ENCODE results near the gene LCT. TPM values are rescaled to one million over a fixed set of nuclear protein-coding genes. Genes with fewer than 3 reads are reported as not detected.

Gene LCT
- total and polyA plus RNA-seq, 2 donors from 2014 or later = 0.19 TPM; not detected in 1

GRCh38 chr2:135851858-135852257 is 14.9 kb upstream of the LCT start:
- H3K9ac ChIP-seq (ENCODE audit: low read length in 3 of 3) = no peak overlapping the region
- no peak overlapping the region for H3K27ac ChIP-seq (ENCODE audit: low read depth in 2 of 2, low read length in 2 of 2)
- DNase-seq (no peak), FAIRE-seq (no peak)
- no peak overlapping the region for H3K4me3 ChIP-seq (ENCODE audit: low read length in 3 of 3)
- intact Hi-C loops (cut with DNase I) = no loop called here
- peaks cover 0 to 9% (median 7%) of the 10 kb centered on the region in 3 donors for H3K36me3 ChIP-seq (ENCODE audit: control insufficient read depth in 2 of 3, insufficient read depth in 3 of 3, low read length in 3 of 3)
- no peaks in the 10 kb centered on the region for H3K27me3 ChIP-seq (ENCODE audit: control insufficient read depth, insufficient read depth, low read length)
- no peak for TF ChIP-seq CTCF (IDR thresholded peaks at IDR 0.05; ENCODE audit: borderline replicate concordance, extremely low read depth, insufficient read depth)
- H3K4me1 ChIP-seq (ENCODE audit: control insufficient read depth in 2 of 3, insufficient read depth in 2 of 3, low read depth in 1 of 3, low read length in 3 of 3) = no peaks in the 10 kb centered on the region
- H3K9me3 ChIP-seq (ENCODE audit: control insufficient read depth in 2 of 3, insufficient read depth in 1 of 3, low read length in 3 of 3) = no peaks in the 10 kb centered on the region

DNA sequence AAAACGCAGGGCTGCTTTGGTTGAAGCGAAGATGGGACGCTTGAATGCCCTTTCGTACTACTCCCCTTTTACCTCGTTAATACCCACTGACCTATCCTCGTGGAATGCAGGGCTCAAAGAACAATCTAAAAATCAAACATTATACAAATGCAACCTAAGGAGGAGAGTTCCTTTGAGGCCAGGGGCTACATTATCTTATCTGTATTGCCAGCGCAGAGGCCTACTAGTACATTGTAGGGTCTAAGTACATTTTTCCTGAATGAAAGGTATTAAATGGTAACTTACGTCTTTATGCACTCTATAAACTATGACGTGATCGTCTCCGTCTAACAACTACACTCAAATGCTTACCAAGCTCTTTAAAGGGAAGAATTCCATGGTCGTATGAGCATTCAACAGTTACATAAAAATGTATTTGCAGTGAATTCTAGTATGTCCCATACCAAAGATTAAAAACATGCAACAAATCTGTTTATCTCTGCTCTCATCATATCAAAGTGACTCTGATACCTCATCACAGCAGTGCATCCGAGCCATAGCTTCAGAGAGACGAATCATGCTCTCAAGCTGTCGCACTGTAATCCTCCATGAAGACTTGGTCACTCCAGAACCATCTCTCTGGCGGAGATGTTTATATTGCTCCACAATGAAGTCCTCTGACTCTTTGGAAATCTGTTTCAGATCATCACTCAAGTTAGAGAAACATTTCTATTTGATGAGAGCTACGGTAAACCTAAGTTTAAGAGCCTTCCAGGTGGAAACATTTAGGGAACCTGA is 14.1 kb upstream of the LCT start:
- H3K9me3 ChIP-seq (ENCODE audit: control insufficient read depth in 2 of 3, insufficient read depth in 1 of 3, low read length in 3 of 3) = no peaks in the 10 kb centered on the region
- H3K27me3 ChIP-seq (ENCODE audit: control insufficient read depth, insufficient read depth, low read length) = no peaks in the 10 kb centered on the region
- H3K4me1 ChIP-seq (ENCODE audit: control insufficient read depth in 2 of 3, insufficient read depth in 2 of 3, low read depth in 1 of 3, low read length in 3 of 3) = no peaks in the 10 kb centered on the region
- no peak overlapping the region for H3K27ac ChIP-seq (ENCODE audit: low read depth in 2 of 2, low read length in 2 of 2)
- FAIRE-seq (no peak), DNase-seq (peak in 2 of 5 donors; percentile 33 to 52)
- TF ChIP-seq CTCF (IDR thresholded peaks at IDR 0.05; ENCODE audit: borderline replicate concordance, extremely low read depth, insufficient read depth) = no peak
- no peak overlapping the region for H3K9ac ChIP-seq (ENCODE audit: low read length in 3 of 3)
- intact Hi-C loops (cut with DNase I) = no loop called here
- peaks cover under 1 to 10% (median under 1%) of the 10 kb centered on the region in 3 donors for H3K36me3 ChIP-seq (ENCODE audit: control insufficient read depth in 2 of 3, insufficient read depth in 3 of 3, low read length in 3 of 3)
- H3K4me3 ChIP-seq (ENCODE audit: low read length in 3 of 3) = no peak overlapping the region

DNA sequence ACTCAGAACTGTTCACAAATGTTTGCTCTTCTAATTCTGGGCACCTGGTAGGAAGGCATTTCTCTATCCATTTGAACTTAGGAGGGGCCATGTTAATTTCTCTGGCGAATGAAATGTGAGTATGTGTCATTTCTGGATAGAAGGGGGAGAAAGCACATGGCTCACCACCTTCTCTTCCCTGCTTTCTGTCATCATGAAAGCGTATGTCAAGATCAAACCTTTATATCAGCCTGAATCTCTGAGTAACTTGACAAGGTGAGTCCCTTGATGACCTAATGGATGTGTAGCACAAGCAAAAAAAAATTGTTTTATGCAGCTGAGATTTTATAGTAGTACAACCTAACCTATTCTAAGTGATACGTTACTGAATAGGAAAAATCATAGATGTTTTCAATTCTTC is 12.1 kb upstream of the LCT start:
- Histone ChIP-seq H3K4me3 (ENCODE audit: low read length in 3 of 3) (no peak overlapping the region), H3K36me3 (ENCODE audit: control insufficient read depth in 2 of 3, insufficient read depth in 3 of 3, low read length in 3 of 3) (peaks cover 0 to 11% (median 3%) of the 10 kb centered on the region in 3 donors), H3K9ac (ENCODE audit: low read length in 3 of 3) (no peak overlapping the region), H3K4me1 (ENCODE audit: control insufficient read depth in 2 of 3, insufficient read depth in 2 of 3, low read depth in 1 of 3, low read length in 3 of 3) (no peaks in the 10 kb centered on the region), H3K27me3 (ENCODE audit: control insufficient read depth, insufficient read depth, low read length) (no peaks in the 10 kb centered on the region), H3K9me3 (ENCODE audit: control insufficient read depth in 2 of 3, insufficient read depth in 1 of 3, low read length in 3 of 3) (no peaks in the 10 kb centered on the region), H3K27ac (ENCODE audit: low read depth in 2 of 2, low read length in 2 of 2) (no peak overlapping the region)
- FAIRE-seq (no peak), DNase-seq (no peak)
- TF ChIP-seq CTCF (IDR thresholded peaks at IDR 0.05; ENCODE audit: borderline replicate concordance, extremely low read depth, insufficient read depth) = no peak
- intact Hi-C loops (cut with DNase I) = no loop called here

Data from kidney (tissue), 14 donors.